Measurements from ENCODE around the gene GART. TPM values are rescaled to one million over a fixed set of nuclear protein-coding genes. Genes with fewer than 3 reads are reported as not detected.
"Not testable (repeated sequence)": the region's sequence is repeated elsewhere in the genome, so short reads cannot be mapped to it uniquely, and the experiment has no call there.

GART gene
- total RNA-seq, 1 experiment from 2014 or later, result 162 TPM

DNA sequence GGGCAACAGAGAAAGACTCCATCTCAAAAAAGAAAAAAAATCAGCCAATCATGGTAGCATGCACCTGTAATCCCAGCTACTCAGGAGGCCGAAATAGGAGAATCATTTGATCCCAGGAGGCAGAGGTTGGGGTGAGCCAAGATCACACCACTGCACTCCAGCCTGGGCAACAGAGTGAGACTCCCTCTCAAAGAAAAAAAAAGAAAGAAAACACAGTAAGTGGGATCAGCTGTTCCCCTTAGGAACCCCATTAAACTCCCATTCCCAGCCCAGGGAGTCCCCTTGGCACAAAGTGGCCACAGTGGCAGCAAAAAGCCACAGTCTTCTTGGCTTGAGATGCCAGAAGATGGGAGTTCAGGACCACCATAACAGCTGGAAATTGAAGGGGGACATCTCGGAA, 71.2 kb downstream of the GART start:
- no peak overlapping the region for H3K9ac ChIP-seq (ENCODE audit: extremely low read depth, insufficient read length, low read length)
- Mint-ChIP-seq H3K4me3 (no peak overlapping the region), H3K4me1 (no peaks in the 10 kb centered on the region), H3K27me3 (ENCODE audit: low read depth) (no peaks in the 10 kb centered on the region), H3K36me3 (ENCODE audit: insufficient read depth in 1 of 3, low read depth in 3 of 3) (peaks cover 0 to under 1% (median 0%) of the 10 kb centered on the region in 3 experiments; a peak in 1 of 7 replicates), H3K9me3 (no peaks in the 10 kb centered on the region), H3K27ac (no peak overlapping the region)
- H4K5ac ChIP-seq (ENCODE audit: insufficient read length, low read depth, low read length), result no peak overlapping the region
- H3K18ac ChIP-seq (ENCODE audit: insufficient read length, low read depth, low read length), result no peak overlapping the region
- no peak overlapping the region for H4K91ac ChIP-seq (ENCODE audit: insufficient read length, low read depth, low read length)
- no peak overlapping the region for H2AK5ac ChIP-seq (ENCODE audit: insufficient read length, low read length)
- TF ChIP-seq CTCF (conservative IDR thresholded peaks at IDR 0.05), result no peak
- H4K20me1 ChIP-seq (ENCODE audit: control insufficient read depth, insufficient read depth, insufficient read length), result no peaks in the 10 kb centered on the region
- H3K79me2 ChIP-seq (ENCODE audit: insufficient read depth, low read length), result 0 out of 2 replicates have a peak, but pooled peaks cover 2% of the 10 kb centered on the region
- no peaks in the 10 kb centered on the region for H3K79me1 ChIP-seq (ENCODE audit: insufficient read depth, low read depth, low read length, poor library complexity, severe bottlenecking)
- no peak overlapping the region for H3K23ac ChIP-seq (ENCODE audit: insufficient read length, low read depth, low read length)
- WGBS (ENCODE audit: extremely low coverage, insufficient read length, low lambda C conversion rate), result no CpG with 5 or more reads among the region's 2 CpGs
- H3K27ac ChIP-seq (ENCODE audit: insufficient read length, low read depth, low read length), result no peak overlapping the region
- H2BK5ac ChIP-seq (ENCODE audit: insufficient read length, low read length), result no peak overlapping the region
- H2BK20ac ChIP-seq (ENCODE audit: low read depth, low read length, poor library complexity, severe bottlenecking), result no peak overlapping the region
- no peak overlapping the region for H3K14ac ChIP-seq (ENCODE audit: insufficient read depth, low read length)
- no peak for DNase-seq
- no peaks in the 10 kb centered on the region for H3K23me2 ChIP-seq (ENCODE audit: insufficient read length, low read depth, low read length, poor library complexity, severe bottlenecking)
- no peaks in the 10 kb centered on the region for H3K27me3 ChIP-seq (ENCODE audit: insufficient read depth, low read length)
- no peaks in the 10 kb centered on the region; the same call in 1 of the 2 replicates for H3K4me1 ChIP-seq (ENCODE audit: insufficient read depth, low read length)
- no peak overlapping the region for H2AFZ ChIP-seq (ENCODE audit: low read length)
- no peak overlapping the region for H3T11ph ChIP-seq (ENCODE audit: low read length)
- no peak overlapping the region for H3K56ac ChIP-seq (ENCODE audit: insufficient read length, low read depth, low read length)
- H4K8ac ChIP-seq (replicated peaks; ENCODE audit: insufficient read length, low read depth, low read length), result no peak overlapping the region
- no peak overlapping the region for H3K4ac ChIP-seq (ENCODE audit: low read depth, low read length)
- H3K9me3 ChIP-seq (ENCODE audit: control insufficient read depth, low read depth, low read length), result no peaks in the 10 kb centered on the region
- H2BK12ac ChIP-seq (ENCODE audit: insufficient read length, low read depth, low read length), result no peak overlapping the region
- H3K4me2 ChIP-seq (ENCODE audit: insufficient read depth, insufficient read length, low read length), result no peak overlapping the region
- no peak overlapping the region for H2BK15ac ChIP-seq (ENCODE audit: low read depth, low read length)
- H2BK120ac ChIP-seq (ENCODE audit: low read depth, low read length, poor library complexity, severe bottlenecking), result no peak overlapping the region

GRCh38 chr21:33469183-33469582, 72.7 kb downstream of the GART start:
- H3K56ac ChIP-seq (ENCODE audit: insufficient read length, low read depth, low read length); H3K27ac ChIP-seq (ENCODE audit: insufficient read length, low read depth, low read length); H3K27me3 ChIP-seq (ENCODE audit: insufficient read depth, low read length); H4K5ac ChIP-seq (ENCODE audit: insufficient read length, low read depth, low read length); DNase-seq; H3K18ac ChIP-seq (ENCODE audit: insufficient read length, low read depth, low read length); H3K4ac ChIP-seq (ENCODE audit: low read depth, low read length); H2AK5ac ChIP-seq (ENCODE audit: insufficient read length, low read length); H4K91ac ChIP-seq (ENCODE audit: insufficient read length, low read depth, low read length); H3K4me2 ChIP-seq (ENCODE audit: insufficient read depth, insufficient read length, low read length); H3K79me1 ChIP-seq (ENCODE audit: insufficient read depth, low read depth, low read length, poor library complexity, severe bottlenecking); H3K27ac Mint-ChIP-seq; H2AFZ ChIP-seq (ENCODE audit: low read length); H2BK5ac ChIP-seq (ENCODE audit: insufficient read length, low read length); H3K14ac ChIP-seq (ENCODE audit: insufficient read depth, low read length); H4K20me1 ChIP-seq (ENCODE audit: control insufficient read depth, insufficient read depth, insufficient read length); H3K4me1 ChIP-seq (ENCODE audit: insufficient read depth, low read length); H3K9me3 Mint-ChIP-seq; H2BK12ac ChIP-seq (ENCODE audit: insufficient read length, low read depth, low read length); H2BK120ac ChIP-seq (ENCODE audit: low read depth, low read length, poor library complexity, severe bottlenecking); H3K23ac ChIP-seq (ENCODE audit: insufficient read length, low read depth, low read length); H3K9ac ChIP-seq (ENCODE audit: extremely low read depth, insufficient read length, low read length); H3K79me2 ChIP-seq (ENCODE audit: insufficient read depth, low read length); H3K4me3 Mint-ChIP-seq; H3K23me2 ChIP-seq (ENCODE audit: insufficient read length, low read depth, low read length, poor library complexity, severe bottlenecking); H3K36me3 Mint-ChIP-seq (ENCODE audit: insufficient read depth in 1 of 3, low read depth in 3 of 3); H3K9me3 ChIP-seq (ENCODE audit: control insufficient read depth, low read depth, low read length); H3T11ph ChIP-seq (ENCODE audit: low read length); H2BK20ac ChIP-seq (ENCODE audit: low read depth, low read length, poor library complexity, severe bottlenecking); H3K27me3 Mint-ChIP-seq (ENCODE audit: low read depth); H2BK15ac ChIP-seq (ENCODE audit: low read depth, low read length); H4K8ac ChIP-seq (replicated peaks; ENCODE audit: insufficient read length, low read depth, low read length); H3K4me1 Mint-ChIP-seq: not testable (repeated sequence)
- no CpG with 5 or more reads among the region's 4 CpGs for WGBS (ENCODE audit: extremely low coverage, insufficient read length, low lambda C conversion rate)
